ENCODE measurements around the gene STRN4. TPM values are rescaled to one million over a fixed set of nuclear protein-coding genes. Genes with fewer than 3 reads are reported as not detected.

Gene STRN4
- total RNA-seq, 1 experiment from 2014 or later, result 143 TPM

GRCh38 chr19:46689358-46689757 lies 56.9 kb downstream of the STRN4 start:
- Histone ChIP-seq H3K27ac (ENCODE audit: insufficient read length, low read depth, low read length) (no peak overlapping the region), H3K27me3 (ENCODE audit: insufficient read depth, low read length) (no peaks in the 10 kb centered on the region), H3K79me2 (ENCODE audit: insufficient read depth, low read length) (no peaks in the 10 kb centered on the region), H3K9ac (ENCODE audit: extremely low read depth, insufficient read length, low read length) (no peak overlapping the region), H3K56ac (ENCODE audit: insufficient read length, low read depth, low read length) (no peak overlapping the region), H3T11ph (ENCODE audit: low read length) (no peak overlapping the region), H2AFZ (ENCODE audit: low read length) (no peak overlapping the region), H4K20me1 (ENCODE audit: control insufficient read depth, insufficient read depth, insufficient read length) (no peaks in the 10 kb centered on the region), H4K91ac (ENCODE audit: insufficient read length, low read depth, low read length) (no peak overlapping the region), H3K23ac (ENCODE audit: insufficient read length, low read depth, low read length) (no peak overlapping the region), H4K5ac (ENCODE audit: insufficient read length, low read depth, low read length) (no peak overlapping the region), H4K8ac (replicated peaks; ENCODE audit: insufficient read length, low read depth, low read length) (no peak overlapping the region), H2BK15ac (ENCODE audit: low read depth, low read length) (no peak overlapping the region), H3K9me3 (ENCODE audit: control insufficient read depth, low read depth, low read length) (no peaks in the 10 kb centered on the region), H2BK12ac (ENCODE audit: insufficient read length, low read depth, low read length) (no peak overlapping the region), H3K4me1 (ENCODE audit: insufficient read depth, low read length) (no peaks in the 10 kb centered on the region), H3K4me2 (ENCODE audit: insufficient read depth, insufficient read length, low read length) (no peak overlapping the region), H3K23me2 (ENCODE audit: insufficient read length, low read depth, low read length, poor library complexity, severe bottlenecking) (no peaks in the 10 kb centered on the region), H2BK120ac (ENCODE audit: low read depth, low read length, poor library complexity, severe bottlenecking) (no peak overlapping the region), H3K18ac (ENCODE audit: insufficient read length, low read depth, low read length) (no peak overlapping the region), H2BK5ac (ENCODE audit: insufficient read length, low read length) (no peak overlapping the region), H3K79me1 (ENCODE audit: insufficient read depth, low read depth, low read length, poor library complexity, severe bottlenecking) (no peaks in the 10 kb centered on the region), H2BK20ac (ENCODE audit: low read depth, low read length, poor library complexity, severe bottlenecking) (no peak overlapping the region), H2AK5ac (ENCODE audit: insufficient read length, low read length) (no peak overlapping the region), H3K14ac (ENCODE audit: insufficient read depth, low read length) (no peak overlapping the region), H3K4ac (ENCODE audit: low read depth, low read length) (no peak overlapping the region)
- Mint-ChIP-seq H3K9me3 (no peaks in the 10 kb centered on the region; a peak in 1 of 5 replicates), H3K27me3 (ENCODE audit: low read depth) (no peaks in the 10 kb centered on the region), H3K4me3 (no peak overlapping the region), H3K27ac (no peak overlapping the region), H3K4me1 (no peaks in the 10 kb centered on the region), H3K36me3 (ENCODE audit: insufficient read depth in 1 of 3, low read depth in 3 of 3) (peaks cover 58 to 94% (median 81%) of the 10 kb centered on the region in 3 experiments)
- DNase-seq, result no peak
- TF ChIP-seq CTCF (conservative IDR thresholded peaks at IDR 0.05), result no peak
- no CpG with 5 or more reads among the region's 14 CpGs for WGBS (ENCODE audit: extremely low coverage, insufficient read length, low lambda C conversion rate)
